Measurements from ENCODE around the gene KIF1A. TPM values are rescaled to one million over a fixed set of nuclear protein-coding genes. Genes with fewer than 3 reads are reported as not detected.

Gene KIF1A
- total RNA-seq: under 0.01 TPM in 1 of 2 replicates, not detected in the other

GRCh38 chr2:240819858-240820606 is at the start of gene KIF1A:
TSS of gene KIF1A (minus strand) at chr2:240820219. CDS start at chr2:240797752, 22,467 bp downstream.

GRCh38 chr2:240868286-240869108 is 48.5 kb upstream of the KIF1A start, which contains the start of gene AGXT:
TSS of gene AGXT (plus strand) at chr2:240868824. CDS start at chr2:240868866, 42 bp downstream.

GRCh38 chr2:240691631-240692420 is 128.2 kb downstream of the KIF1A start, which contains the start of gene AQP12A:
TSS of gene AQP12A (plus strand) at chr2:240691866. CDS start at chr2:240691914, 48 bp downstream.

GRCh38 chr2:240682431-240683224 is 137.4 kb downstream of the KIF1A start, which contains the start of gene AQP12B:
TSS of gene AQP12B (minus strand) at chr2:240682885. CDS start at chr2:240682837, 48 bp downstream.

Other genes with a start within 250 kb of the KIF1A start
- 20.1 and 20.9 TPM in 2 replicates for gene CAPN10, start 233.5 kb downstream of the KIF1A start, total RNA-seq
- 0.19 and 0.85 TPM in 2 replicates for gene GPR35, start 194.7 kb downstream of the KIF1A start, total RNA-seq
- not detected in 2 replicates for gene AQP12B, start 137.3 kb downstream of the KIF1A start, total RNA-seq
- gene AQP12A, start 128.4 kb downstream of the KIF1A start, total RNA-seq: not detected in 2 replicates
- gene AGXT, start 48.6 kb upstream of the KIF1A start, total RNA-seq: not detected in 2 replicates
- gene MAB21L4, start 75.9 kb upstream of the KIF1A start, total RNA-seq: not detected in 2 replicates
- gene CROCC2, start 86.1 kb upstream of the KIF1A start, total RNA-seq: not detected in 2 replicates
- 4.6 and 10.7 TPM in 2 replicates for gene SNED1, start 178.4 kb upstream of the KIF1A start, total RNA-seq

Measured in regular cardiac myocyte (primary cell).